ENCODE data around the gene SNX32. TPM values are rescaled to one million over a fixed set of nuclear protein-coding genes. Genes with fewer than 3 reads are reported as not detected.

Gene SNX32
- total and polyA plus RNA-seq, 9 of the 15 experiments (the other 6 are each of a cell fraction or from before 2014, with no cell fraction given): 0.03 TPM; not detected in 7

DNA sequence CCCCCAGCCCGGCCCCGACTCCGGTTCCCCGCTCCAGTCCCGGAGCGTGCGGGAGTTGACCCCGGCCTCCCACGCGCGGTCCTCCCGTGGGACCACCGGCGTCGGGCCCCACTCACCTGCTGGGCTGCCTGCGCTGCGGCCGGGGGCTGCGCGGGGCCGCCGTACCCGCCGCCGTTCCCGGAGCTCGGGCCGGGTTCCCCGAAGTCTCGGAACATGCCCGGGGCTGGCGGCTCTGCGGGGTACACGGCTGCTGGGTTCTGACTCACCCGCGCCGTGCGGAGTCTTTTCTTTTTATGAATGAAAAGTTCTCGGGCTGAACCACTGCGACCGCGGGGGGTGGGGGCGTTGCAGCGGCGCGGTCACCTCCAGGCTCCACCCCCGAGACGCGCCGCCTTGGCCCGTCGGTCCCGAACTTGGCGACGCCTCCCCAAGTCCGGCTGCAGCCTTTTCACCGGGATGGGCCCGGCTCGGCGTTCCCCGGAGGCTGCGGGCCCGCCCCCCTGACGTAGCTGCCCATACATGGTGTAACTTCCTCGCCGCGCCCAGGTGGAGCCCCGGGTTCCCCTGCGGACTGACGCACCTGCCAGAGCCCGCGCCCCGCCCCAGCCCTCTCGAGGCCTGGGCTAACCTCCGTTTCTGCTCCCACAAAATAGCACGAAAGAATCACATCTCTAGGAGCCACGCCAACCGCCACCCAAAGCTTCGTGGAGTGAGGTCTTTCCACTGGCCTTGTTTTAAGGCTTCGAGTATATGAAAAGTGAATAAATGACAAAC is 66.5 kb downstream of the SNX32 start, which contains the start of gene FOSL1 (continued):
- TF ChIP-seq CBFA2T3 (IDR thresholded peaks at IDR 0.05): peak; percentile 16; the same call in 1 of the 2 replicates
- TF ChIP-seq GTF2E2 (tag; IDR thresholded peaks at IDR 0.05): peak; percentile 75
- TF ChIP-seq DACH1 (IDR thresholded peaks at IDR 0.05; ENCODE audit: partially characterized antibody): peak; percentile 39
- TF ChIP-seq RAD51 (IDR thresholded peaks at IDR 0.05; ENCODE audit: borderline replicate concordance, low read depth): no peak
- TF ChIP-seq, protein P1, sequence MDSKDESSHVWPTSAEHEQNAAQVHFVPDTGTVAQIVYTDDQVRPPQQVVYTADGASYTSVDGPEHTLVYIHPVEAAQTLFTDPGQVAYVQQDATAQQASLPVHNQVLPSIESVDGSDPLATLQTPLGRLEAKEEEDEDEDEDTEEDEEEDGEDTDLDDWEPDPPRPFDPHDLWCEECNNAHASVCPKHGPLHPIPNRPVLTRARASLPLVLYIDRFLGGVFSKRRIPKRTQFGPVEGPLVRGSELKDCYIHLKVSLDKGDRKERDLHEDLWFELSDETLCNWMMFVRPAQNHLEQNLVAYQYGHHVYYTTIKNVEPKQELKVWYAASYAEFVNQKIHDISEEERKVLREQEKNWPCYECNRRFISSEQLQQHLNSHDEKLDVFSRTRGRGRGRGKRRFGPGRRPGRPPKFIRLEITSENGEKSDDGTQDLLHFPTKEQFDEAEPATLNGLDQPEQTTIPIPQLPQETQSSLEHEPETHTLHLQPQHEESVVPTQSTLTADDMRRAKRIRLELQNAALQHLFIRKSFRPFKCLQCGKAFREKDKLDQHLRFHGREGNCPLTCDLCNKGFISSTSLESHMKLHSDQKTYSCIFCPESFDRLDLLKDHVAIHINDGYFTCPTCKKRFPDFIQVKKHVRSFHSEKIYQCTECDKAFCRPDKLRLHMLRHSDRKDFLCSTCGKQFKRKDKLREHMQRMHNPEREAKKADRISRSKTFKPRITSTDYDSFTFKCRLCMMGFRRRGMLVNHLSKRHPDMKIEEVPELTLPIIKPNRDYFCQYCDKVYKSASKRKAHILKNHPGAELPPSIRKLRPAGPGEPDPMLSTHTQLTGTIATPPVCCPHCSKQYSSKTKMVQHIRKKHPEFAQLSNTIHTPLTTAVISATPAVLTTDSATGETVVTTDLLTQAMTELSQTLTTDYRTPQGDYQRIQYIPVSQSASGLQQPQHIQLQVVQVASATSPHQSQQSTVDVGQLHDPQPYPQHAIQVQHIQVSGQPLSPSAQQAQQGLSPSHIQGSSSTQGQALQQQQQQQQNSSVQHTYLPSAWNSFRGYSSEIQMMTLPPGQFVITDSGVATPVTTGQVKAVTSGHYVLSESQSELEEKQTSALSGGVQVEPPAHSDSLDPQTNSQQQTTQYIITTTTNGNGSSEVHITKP (IDR thresholded peaks at IDR 0.05; ENCODE audit: partially characterized antibody): peak; percentile 99
- TF ChIP-seq PHTF2 (CRISPR knock-in tag; IDR thresholded peaks at IDR 0.05): no peak
- peak; percentile 94 for TF ChIP-seq JUND (IDR thresholded peaks at IDR 0.05; ENCODE audit: borderline replicate concordance, low read depth, low read length)
- peak; percentile 59; the same call in 1 of the 3 replicates for TF ChIP-seq JUND (tag; IDR thresholded peaks at IDR 0.05; ENCODE audit: borderline replicate concordance, low read depth, low read length)
- no peak for TF ChIP-seq HNRNPUL1 (IDR thresholded peaks at IDR 0.05; ENCODE audit: low read length)
- peak; percentile 92 for TF ChIP-seq TCF7L2 (IDR thresholded peaks at IDR 0.05; ENCODE audit: low read depth, low read length)
- TF ChIP-seq, protein P2, sequence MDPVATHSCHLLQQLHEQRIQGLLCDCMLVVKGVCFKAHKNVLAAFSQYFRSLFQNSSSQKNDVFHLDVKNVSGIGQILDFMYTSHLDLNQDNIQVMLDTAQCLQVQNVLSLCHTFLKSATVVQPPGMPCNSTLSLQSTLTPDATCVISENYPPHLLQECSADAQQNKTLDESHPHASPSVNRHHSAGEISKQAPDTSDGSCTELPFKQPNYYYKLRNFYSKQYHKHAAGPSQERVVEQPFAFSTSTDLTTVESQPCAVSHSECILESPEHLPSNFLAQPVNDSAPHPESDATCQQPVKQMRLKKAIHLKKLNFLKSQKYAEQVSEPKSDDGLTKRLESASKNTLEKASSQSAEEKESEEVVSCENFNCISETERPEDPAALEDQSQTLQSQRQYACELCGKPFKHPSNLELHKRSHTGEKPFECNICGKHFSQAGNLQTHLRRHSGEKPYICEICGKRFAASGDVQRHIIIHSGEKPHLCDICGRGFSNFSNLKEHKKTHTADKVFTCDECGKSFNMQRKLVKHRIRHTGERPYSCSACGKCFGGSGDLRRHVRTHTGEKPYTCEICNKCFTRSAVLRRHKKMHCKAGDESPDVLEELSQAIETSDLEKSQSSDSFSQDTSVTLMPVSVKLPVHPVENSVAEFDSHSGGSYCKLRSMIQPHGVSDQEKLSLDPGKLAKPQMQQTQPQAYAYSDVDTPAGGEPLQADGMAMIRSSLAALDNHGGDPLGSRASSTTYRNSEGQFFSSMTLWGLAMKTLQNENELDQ (CRISPR knock-in tag; IDR thresholded peaks at IDR 0.05; ENCODE audit: borderline replicate concordance): no peak
- TF ChIP-seq RFX5 (IDR thresholded peaks at IDR 0.05; ENCODE audit: low read depth, low read length): no peak
- no peak for TF ChIP-seq ZNF75A (CRISPR knock-in tag; IDR thresholded peaks at IDR 0.05)
- TF ChIP-seq, protein P3, sequence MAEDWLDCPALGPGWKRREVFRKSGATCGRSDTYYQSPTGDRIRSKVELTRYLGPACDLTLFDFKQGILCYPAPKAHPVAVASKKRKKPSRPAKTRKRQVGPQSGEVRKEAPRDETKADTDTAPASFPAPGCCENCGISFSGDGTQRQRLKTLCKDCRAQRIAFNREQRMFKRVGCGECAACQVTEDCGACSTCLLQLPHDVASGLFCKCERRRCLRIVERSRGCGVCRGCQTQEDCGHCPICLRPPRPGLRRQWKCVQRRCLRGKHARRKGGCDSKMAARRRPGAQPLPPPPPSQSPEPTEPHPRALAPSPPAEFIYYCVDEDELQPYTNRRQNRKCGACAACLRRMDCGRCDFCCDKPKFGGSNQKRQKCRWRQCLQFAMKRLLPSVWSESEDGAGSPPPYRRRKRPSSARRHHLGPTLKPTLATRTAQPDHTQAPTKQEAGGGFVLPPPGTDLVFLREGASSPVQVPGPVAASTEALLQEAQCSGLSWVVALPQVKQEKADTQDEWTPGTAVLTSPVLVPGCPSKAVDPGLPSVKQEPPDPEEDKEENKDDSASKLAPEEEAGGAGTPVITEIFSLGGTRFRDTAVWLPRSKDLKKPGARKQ (CRISPR knock-in tag; IDR thresholded peaks at IDR 0.05): no peak
- TF ChIP-seq, protein P4, sequence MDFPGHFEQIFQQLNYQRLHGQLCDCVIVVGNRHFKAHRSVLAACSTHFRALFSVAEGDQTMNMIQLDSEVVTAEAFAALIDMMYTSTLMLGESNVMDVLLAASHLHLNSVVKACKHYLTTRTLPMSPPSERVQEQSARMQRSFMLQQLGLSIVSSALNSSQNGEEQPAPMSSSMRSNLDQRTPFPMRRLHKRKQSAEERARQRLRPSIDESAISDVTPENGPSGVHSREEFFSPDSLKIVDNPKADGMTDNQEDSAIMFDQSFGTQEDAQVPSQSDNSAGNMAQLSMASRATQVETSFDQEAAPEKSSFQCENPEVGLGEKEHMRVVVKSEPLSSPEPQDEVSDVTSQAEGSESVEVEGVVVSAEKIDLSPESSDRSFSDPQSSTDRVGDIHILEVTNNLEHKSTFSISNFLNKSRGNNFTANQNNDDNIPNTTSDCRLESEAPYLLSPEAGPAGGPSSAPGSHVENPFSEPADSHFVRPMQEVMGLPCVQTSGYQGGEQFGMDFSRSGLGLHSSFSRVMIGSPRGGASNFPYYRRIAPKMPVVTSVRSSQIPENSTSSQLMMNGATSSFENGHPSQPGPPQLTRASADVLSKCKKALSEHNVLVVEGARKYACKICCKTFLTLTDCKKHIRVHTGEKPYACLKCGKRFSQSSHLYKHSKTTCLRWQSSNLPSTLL (IDR thresholded peaks at IDR 0.05): no peak
- peak; percentile 51; the same call in 1 of the 2 replicates for TF ChIP-seq SOX6 (IDR thresholded peaks at IDR 0.05)
- TF ChIP-seq CSDE1 (IDR thresholded peaks at IDR 0.05): no peak
- TF ChIP-seq, protein P5, sequence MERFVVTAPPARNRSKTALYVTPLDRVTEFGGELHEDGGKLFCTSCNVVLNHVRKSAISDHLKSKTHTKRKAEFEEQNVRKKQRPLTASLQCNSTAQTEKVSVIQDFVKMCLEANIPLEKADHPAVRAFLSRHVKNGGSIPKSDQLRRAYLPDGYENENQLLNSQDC (CRISPR knock-in tag; IDR thresholded peaks at IDR 0.05): no peak
